ENCODE results near the gene KANSL1.

- TF ChIP-seq FOS (IDR thresholded peaks at IDR 0.05; ENCODE audit: low read depth, low read length) (no peak), MAFK (IDR thresholded peaks at IDR 0.05; ENCODE audit: low read depth, low read length) (no peak), CEBPB (IDR thresholded peaks at IDR 0.05; ENCODE audit: low read depth, low read length) (no peak), SMC3 (IDR thresholded peaks at IDR 0.05; ENCODE audit: low read depth, low read length) (no peak)
These were observed 106.4 kb downstream of the KANSL1 start for GRCh38 chr17:46086821-46087220.

All from IMR-90 (cell line).